WTC11 (cell line): ENCODE measurements around the gene CLIC5.

Source experiments
- ATF1 ChIP-seq: sonication (generic); formaldehyde crosslinking; IDR thresholded peaks from 2 replicates; pipeline ENCODE4 v1.8.1; 2023; ENCODE audit warnings: mild to moderate bottlenecking, moderate library complexity, missing genetic modification reagents
- TF ChIP-seq, protein P1 (sequence below): fragments of 200-600 bp; IDR thresholded peaks from 2 replicates; pipeline ENCODE4 v1.8.0; 2022; ENCODE audit warnings: antibody characterized with exemption
- TF ChIP-seq, protein P2 (sequence below): sonication (generic); formaldehyde crosslinking; IDR thresholded peaks from 2 replicates; pipeline ENCODE4 v1.8.0; 2022; ENCODE audit warnings: missing genetic modification reagents
- TF ChIP-seq, protein P3 (sequence below): sonication (generic); formaldehyde crosslinking; IDR thresholded peaks from 2 replicates; pipeline ENCODE4 v1.8.0; 2022; ENCODE audit warnings: mild to moderate bottlenecking, missing genetic modification reagents

DNA sequence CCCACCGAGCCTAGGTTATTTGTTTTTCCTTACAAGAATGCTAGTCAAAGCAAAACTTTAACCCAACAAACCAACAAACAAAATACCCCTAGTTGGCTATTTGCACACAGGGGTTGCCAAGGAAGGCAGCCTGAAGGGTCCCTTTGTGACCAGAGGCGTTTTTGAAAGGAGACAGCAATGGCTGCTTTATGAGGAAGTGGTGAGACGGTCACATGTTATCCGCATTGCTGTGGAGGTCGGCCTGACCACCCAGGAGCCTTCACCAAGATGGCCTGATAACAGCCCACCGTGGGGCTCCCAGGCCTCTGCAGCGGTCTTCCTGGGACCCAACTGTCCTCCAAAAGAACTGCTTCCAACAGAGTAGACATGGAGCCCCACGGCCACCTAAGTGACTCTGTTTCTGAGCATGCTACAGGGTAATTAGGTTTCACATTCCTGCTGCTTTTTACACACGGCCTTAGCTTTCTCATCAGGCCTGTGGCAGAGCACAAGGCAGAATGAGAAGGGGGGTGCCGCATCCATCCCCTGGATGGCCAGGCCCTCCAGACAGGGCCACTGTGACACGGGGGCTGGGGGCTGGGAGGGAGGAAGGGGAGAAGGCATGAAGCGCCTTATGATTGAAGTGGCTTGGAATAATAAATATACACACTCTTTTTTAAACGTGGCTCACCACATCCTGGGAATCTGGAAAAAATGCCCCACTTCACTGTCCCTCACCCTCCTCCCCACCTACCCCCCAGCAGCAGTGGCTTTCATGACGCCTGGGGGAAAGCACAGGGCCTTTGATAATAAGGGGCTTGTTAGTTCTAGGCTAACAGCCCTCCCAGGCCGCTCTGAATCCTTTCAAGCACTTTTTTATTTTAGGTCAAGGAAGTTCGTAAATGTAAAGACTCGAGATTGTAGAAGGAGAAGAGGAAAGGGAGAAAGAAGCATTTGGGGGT, 86.0 kb downstream of the CLIC5 start:
- no peak for TF ChIP-seq ATF1 (CRISPR knock-in tag)
- TF ChIP-seq, protein P1, sequence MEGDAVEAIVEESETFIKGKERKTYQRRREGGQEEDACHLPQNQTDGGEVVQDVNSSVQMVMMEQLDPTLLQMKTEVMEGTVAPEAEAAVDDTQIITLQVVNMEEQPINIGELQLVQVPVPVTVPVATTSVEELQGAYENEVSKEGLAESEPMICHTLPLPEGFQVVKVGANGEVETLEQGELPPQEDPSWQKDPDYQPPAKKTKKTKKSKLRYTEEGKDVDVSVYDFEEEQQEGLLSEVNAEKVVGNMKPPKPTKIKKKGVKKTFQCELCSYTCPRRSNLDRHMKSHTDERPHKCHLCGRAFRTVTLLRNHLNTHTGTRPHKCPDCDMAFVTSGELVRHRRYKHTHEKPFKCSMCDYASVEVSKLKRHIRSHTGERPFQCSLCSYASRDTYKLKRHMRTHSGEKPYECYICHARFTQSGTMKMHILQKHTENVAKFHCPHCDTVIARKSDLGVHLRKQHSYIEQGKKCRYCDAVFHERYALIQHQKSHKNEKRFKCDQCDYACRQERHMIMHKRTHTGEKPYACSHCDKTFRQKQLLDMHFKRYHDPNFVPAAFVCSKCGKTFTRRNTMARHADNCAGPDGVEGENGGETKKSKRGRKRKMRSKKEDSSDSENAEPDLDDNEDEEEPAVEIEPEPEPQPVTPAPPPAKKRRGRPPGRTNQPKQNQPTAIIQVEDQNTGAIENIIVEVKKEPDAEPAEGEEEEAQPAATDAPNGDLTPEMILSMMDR, result no peak
- TF ChIP-seq, protein P2, sequence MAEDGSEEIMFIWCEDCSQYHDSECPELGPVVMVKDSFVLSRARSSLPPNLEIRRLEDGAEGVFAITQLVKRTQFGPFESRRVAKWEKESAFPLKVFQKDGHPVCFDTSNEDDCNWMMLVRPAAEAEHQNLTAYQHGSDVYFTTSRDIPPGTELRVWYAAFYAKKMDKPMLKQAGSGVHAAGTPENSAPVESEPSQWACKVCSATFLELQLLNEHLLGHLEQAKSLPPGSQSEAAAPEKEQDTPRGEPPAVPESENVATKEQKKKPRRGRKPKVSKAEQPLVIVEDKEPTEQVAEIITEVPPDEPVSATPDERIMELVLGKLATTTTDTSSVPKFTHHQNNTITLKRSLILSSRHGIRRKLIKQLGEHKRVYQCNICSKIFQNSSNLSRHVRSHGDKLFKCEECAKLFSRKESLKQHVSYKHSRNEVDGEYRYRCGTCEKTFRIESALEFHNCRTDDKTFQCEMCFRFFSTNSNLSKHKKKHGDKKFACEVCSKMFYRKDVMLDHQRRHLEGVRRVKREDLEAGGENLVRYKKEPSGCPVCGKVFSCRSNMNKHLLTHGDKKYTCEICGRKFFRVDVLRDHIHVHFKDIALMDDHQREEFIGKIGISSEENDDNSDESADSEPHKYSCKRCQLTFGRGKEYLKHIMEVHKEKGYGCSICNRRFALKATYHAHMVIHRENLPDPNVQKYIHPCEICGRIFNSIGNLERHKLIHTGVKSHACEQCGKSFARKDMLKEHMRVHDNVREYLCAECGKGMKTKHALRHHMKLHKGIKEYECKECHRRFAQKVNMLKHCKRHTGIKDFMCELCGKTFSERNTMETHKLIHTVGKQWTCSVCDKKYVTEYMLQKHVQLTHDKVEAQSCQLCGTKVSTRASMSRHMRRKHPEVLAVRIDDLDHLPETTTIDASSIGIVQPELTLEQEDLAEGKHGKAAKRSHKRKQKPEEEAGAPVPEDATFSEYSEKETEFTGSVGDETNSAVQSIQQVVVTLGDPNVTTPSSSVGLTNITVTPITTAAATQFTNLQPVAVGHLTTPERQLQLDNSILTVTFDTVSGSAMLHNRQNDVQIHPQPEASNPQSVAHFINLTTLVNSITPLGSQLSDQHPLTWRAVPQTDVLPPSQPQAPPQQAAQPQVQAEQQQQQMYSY, result no peak
- TF ChIP-seq, protein P3, sequence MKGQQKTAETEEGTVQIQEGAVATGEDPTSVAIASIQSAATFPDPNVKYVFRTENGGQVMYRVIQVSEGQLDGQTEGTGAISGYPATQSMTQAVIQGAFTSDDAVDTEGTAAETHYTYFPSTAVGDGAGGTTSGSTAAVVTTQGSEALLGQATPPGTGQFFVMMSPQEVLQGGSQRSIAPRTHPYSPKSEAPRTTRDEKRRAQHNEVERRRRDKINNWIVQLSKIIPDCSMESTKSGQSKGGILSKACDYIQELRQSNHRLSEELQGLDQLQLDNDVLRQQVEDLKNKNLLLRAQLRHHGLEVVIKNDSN (CRISPR knock-in tag), result no peak
